GM12872 (cell line): ENCODE data around the gene PHF11.

Experiments
- CTCF ChIP-seq: IDR thresholded peaks from 3 replicates; pipeline ENCODE4 v1.5.1; 2011; ENCODE audit warnings: low read depth, mild to moderate bottlenecking, low read length, moderate library complexity; ENCODE audit not compliant: insufficient read depth

The PHF11 gene

GRCh38 chr13:49554387-49554786, 58.6 kb downstream of the PHF11 start:
- no peak for TF ChIP-seq CTCF

- no peak for TF ChIP-seq CTCF
These were observed 63.3 kb downstream of the PHF11 start for GRCh38 chr13:49559006-49559405.

- peak; percentile 45 for TF ChIP-seq CTCF
These were observed 64.7 kb downstream of the PHF11 start for GRCh38 chr13:49560270-49561061.

- TF ChIP-seq CTCF, result no peak
These were observed 65.3 kb downstream of the PHF11 start for GRCh38 chr13:49561062-49561410.

- no peak for TF ChIP-seq CTCF
These were observed 67.8 kb downstream of the PHF11 start for GRCh38 chr13:49563516-49563915.

GRCh38 chr13:49566461-49566860, 70.7 kb downstream of the PHF11 start:
- no peak for TF ChIP-seq CTCF

- TF ChIP-seq CTCF, result no peak
These were observed 71.7 kb downstream of the PHF11 start for GRCh38 chr13:49567491-49567890.
